ENCODE data around the gene TRPM3. TPM values are rescaled to one million over a fixed set of nuclear protein-coding genes. Genes with fewer than 3 reads are reported as not detected.
A peak's percentile ranks its signal among the peaks of the same experiment; 100 is the strongest.

The TRPM3 gene
- total and polyA plus RNA-seq, 2 of the 8 experiments (the other 6 are each of a cell fraction or from before 2014, with no cell fraction given): 2.4 to 10.9 TPM

GRCh38 chr9:70586476-70586875 lies 534.9 kb downstream of the TRPM3 start:
- H3K4me1 ChIP-seq (replicated peaks in 1 of 4; ENCODE audit: control insufficient read depth in 3 of 4, insufficient read depth in 4 of 4, low read length in 3 of 4): peaks cover 0 to 3% (median under 1%) of the 10 kb centered on the region in 4 experiments; a peak in 3 of 7 replicates
- H3K56ac ChIP-seq (replicated peaks; ENCODE audit: insufficient read length, low read depth, low read length): no peak overlapping the region
- 92% methylated on average over 4 of the region's 4 CpGs; no CpG with 5 or more reads in 1 of the 2 experiments for WGBS, 2 experiments (ENCODE audit: extremely low coverage in 1 of 2, insufficient coverage in 1 of 2, insufficient read length in 1 of 2, insufficient replicate concordance in 2 of 2, low coverage in 1 of 2, low lambda C conversion rate in 2 of 2, missing lambda C conversion rate in 1 of 2)
- H2BK20ac ChIP-seq (ENCODE audit: low read length): no peak overlapping the region
- H3K9ac ChIP-seq (replicated peaks in 1 of 4; ENCODE audit: extremely low read depth in 1 of 4, low read depth in 3 of 4, low read length in 3 of 4): no peak overlapping the region
- H3K79me1 ChIP-seq (ENCODE audit: low read depth, low read length): no peaks in the 10 kb centered on the region
- H3K27ac ChIP-seq (ENCODE audit: low read depth, low read length): no peak overlapping the region
- no peaks in the 10 kb centered on the region for H3K79me2 ChIP-seq (ENCODE audit: control insufficient read depth in 1 of 2, insufficient read depth in 2 of 2, low read length in 2 of 2)
- no peak overlapping the region for H3K18ac ChIP-seq (ENCODE audit: extremely low read depth, low read length)
- no peak overlapping the region for H2BK15ac ChIP-seq (ENCODE audit: low read length)
- POLR2A ChIA-PET (ENCODE audit: partially characterized antibody): interaction anchor here (0.7 to 1.1 kb wide), 2 partner anchors 10 to 26 kb away, joined by 3 read pairs; no protein-coding TSS in a partner anchor
- H3K23me2 ChIP-seq (ENCODE audit: low read depth, low read length): no peaks in the 10 kb centered on the region; the same call in 1 of the 2 replicates
- H3K14ac ChIP-seq (ENCODE audit: insufficient read length): no peak overlapping the region
- no peak overlapping the region for H3K4ac ChIP-seq (replicated peaks; ENCODE audit: insufficient read length, low read depth, low read length)
- H2BK12ac ChIP-seq (ENCODE audit: low read depth, low read length): no peak overlapping the region
- H4K91ac ChIP-seq (replicated peaks; ENCODE audit: insufficient read length, low read length): no peak overlapping the region
- H4K20me1 ChIP-seq (replicated peaks in 1 of 2; ENCODE audit: control insufficient read depth in 1 of 2, insufficient read depth in 2 of 2, low read length in 2 of 2): no peaks in the 10 kb centered on the region
- no peak overlapping the region for H3K23ac ChIP-seq (ENCODE audit: insufficient read length)
- no peak overlapping the region for H2BK5ac ChIP-seq (ENCODE audit: low read depth, low read length)
- H4K5ac ChIP-seq (ENCODE audit: insufficient read length, low read depth, low read length): no peak overlapping the region
- H3K27me3 ChIP-seq (replicated peaks in 1 of 4; ENCODE audit: control insufficient read depth in 3 of 4, extremely low read depth in 1 of 4, insufficient read depth in 3 of 4, low read length in 3 of 4): no peaks in the 10 kb centered on the region
- H3K4me3 ChIP-seq (ENCODE audit: extremely low read depth in 1 of 4, insufficient read depth in 2 of 4, low read depth in 3 of 4, low read length in 4 of 4): no peak overlapping the region
- no peak overlapping the region for H2BK120ac ChIP-seq (replicated peaks; ENCODE audit: low read depth, low read length)
- H3K9me3 ChIP-seq (ENCODE audit: insufficient read depth in 2 of 2, low read depth in 1 of 2, low read length in 1 of 2): no peaks in the 10 kb centered on the region
- no peak overlapping the region for H3K4me2 ChIP-seq (ENCODE audit: insufficient read depth in 1 of 2, low read depth in 2 of 2, low read length in 2 of 2)
- DNase-seq (ENCODE audit: low read depth in 1 of 2, low spot score in 2 of 2) (no peak), FAIRE-seq (peak; percentile 19)
- H4K8ac ChIP-seq (ENCODE audit: extremely low read depth, insufficient read depth, low read length): no peak overlapping the region
- no peak overlapping the region for H2AK5ac ChIP-seq (ENCODE audit: low read depth, low read length)
- no peaks in the 10 kb centered on the region for H3K36me3 ChIP-seq (ENCODE audit: control insufficient read depth in 2 of 4, insufficient read depth in 4 of 4, low read length in 3 of 4)
- no peak overlapping the region for H2AFZ ChIP-seq (ENCODE audit: low read length)
- CTCF ChIA-PET (ENCODE audit: partially characterized antibody): interaction anchor here (1.1 to 1.4 kb wide), 3 partner anchors 16 to 98 kb away, joined by 4 to 7 read pairs (median 5); no protein-coding TSS in a partner anchor
- TF ChIP-seq KDM1A (IDR thresholded peaks at IDR 0.05; ENCODE audit: borderline replicate concordance, low read length) (no peak), NANOG (IDR thresholded peaks at IDR 0.05; ENCODE audit: insufficient read depth, low read depth, low read length, poor library complexity, severe bottlenecking) (no peak), SIRT6 (IDR thresholded peaks at IDR 0.05; ENCODE audit: low read length) (no peak), SAP30 (IDR thresholded peaks at IDR 0.05; ENCODE audit: insufficient read depth, insufficient replicate concordance, low read length) (no peak), RNF2 (IDR thresholded peaks at IDR 0.05; ENCODE audit: borderline replicate concordance, low read depth, low read length, missing control alignments, poor library complexity, severe bottlenecking) (no peak), GABPA (IDR thresholded peaks at IDR 0.05; ENCODE audit: borderline replicate concordance, insufficient read depth, low read length) (no peak), PHF8 (conservative IDR thresholded peaks at IDR 0.05; ENCODE audit: low read depth, low read length) (no peak), CHD1 (IDR thresholded peaks at IDR 0.05; ENCODE audit: low read depth, low read length) (no peak), GTF2F1 (IDR thresholded peaks at IDR 0.05; ENCODE audit: borderline replicate concordance, low read depth, low read length) (no peak), SRF (IDR thresholded peaks at IDR 0.05; ENCODE audit: low read depth, low read length) (no peak), CHD2 (IDR thresholded peaks at IDR 0.05; ENCODE audit: low read length) (no peak), MAX (IDR thresholded peaks at IDR 0.05) (no peak), SIX5 (IDR thresholded peaks at IDR 0.05; ENCODE audit: low read depth, low read length) (no peak)

Data from H1 (cell line).